Activated B cell treated with CpG ODN at 0.5 μM for 24 hours (primary cell): Measurements from ENCODE around the gene ERICH2. TPM values are rescaled to one million over a fixed set of nuclear protein-coding genes. Genes with fewer than 3 reads are reported as not detected.

Source experiments
- ATAC-seq: fragments of 200-7000 bp; cut with Tn5 transposase; one replicate; pipeline ENCODE4 v1.10.0; 2021; ENCODE audit warnings: low read depth, mild to moderate bottlenecking, moderate library complexity
- CTCF ChIA-PET: fragments of 350-600 bp; sonication (Branson Sonifier 250); formaldehyde crosslinking; loops from one replicate; lab custom pipeline; 2021; ENCODE audit warnings: antibody characterized with exemption; lab: Charles Lee
- POLR2A ChIA-PET: fragments of 350-600 bp; sonication (Branson Sonifier 250); formaldehyde crosslinking; loops from one replicate; lab custom pipeline; 2021; ENCODE audit warnings: antibody characterized with exemption; lab: Charles Lee
- DNase-seq: peaks from one replicate; pipeline ENCODE4 v3.0.0; 2022
- H3K27ac Mint-ChIP-seq: one replicate; pipeline ENCODE4 v1.8.0; 2020; ENCODE audit warnings: mixed read lengths
- H3K27me3 Mint-ChIP-seq: one replicate; pipeline ENCODE4 v1.8.0; 2021; ENCODE audit warnings: mixed read lengths
- H3K36me3 Mint-ChIP-seq: one replicate; pipeline ENCODE4 v1.8.0; 2021; ENCODE audit warnings: low read depth, mixed read lengths
- H3K4me1 Mint-ChIP-seq: one replicate; pipeline ENCODE4 v1.8.0; 2021; ENCODE audit warnings: mixed read lengths
- H3K4me3 Mint-ChIP-seq: one replicate; pipeline ENCODE4 v1.8.0; 2020; ENCODE audit warnings: mild to moderate bottlenecking, mixed read lengths
- H3K9me3 Mint-ChIP-seq: one replicate; pipeline ENCODE4 v1.8.0; 2020; ENCODE audit warnings: mixed read lengths
- intact Hi-C: fragments of 100-400 bp; cut with micrococcal nuclease; formaldehyde crosslinking; loops from one replicate; pipeline ENCODE4 v1.15.1; 2024
- total RNA-seq: library from RNA; stranded (reverse); gene quantifications from 2 replicates; pipeline ENCODE4 v1.2.3, GENCODE V29; 2022
- TF ChIP-seq, protein P1 (sequence below): fragments of 200-600 bp; IDR thresholded peaks from one replicate; pipeline ENCODE4 v1.8.0; 2022; ENCODE audit warnings: antibody characterized with exemption, mild to moderate bottlenecking

Gene ERICH2
- total RNA-seq, 1 donor from 2014 or later = not detected

DNA sequence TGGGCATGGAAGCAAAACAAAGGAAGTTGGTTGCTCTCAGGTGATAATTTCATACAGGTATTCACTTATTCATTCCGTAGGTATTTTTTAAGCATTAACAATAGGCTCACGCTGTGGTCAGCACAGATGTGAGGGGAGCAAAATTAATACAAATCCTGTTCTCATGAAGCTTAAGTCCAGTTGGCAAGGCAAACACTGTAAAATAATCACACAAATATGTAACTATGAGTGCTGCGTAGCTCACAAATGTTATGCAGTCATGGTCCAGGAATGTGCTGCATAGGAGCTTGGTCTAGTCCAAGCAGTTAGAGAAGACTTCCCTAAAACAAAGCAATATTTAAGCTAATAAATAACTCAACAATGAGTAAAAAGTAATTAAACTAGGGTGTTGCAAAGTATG lies 31.1 kb upstream of the ERICH2 start:
- no peak for DNase-seq
- Mint-ChIP-seq H3K27ac (no peak overlapping the region), H3K9me3 (no peaks in the 10 kb centered on the region), H3K4me1 (no peaks in the 10 kb centered on the region), H3K36me3 (no peaks in the 10 kb centered on the region), H3K4me3 (no peak overlapping the region), H3K27me3 (peaks cover 18% of the 10 kb centered on the region)
- CTCF ChIA-PET = no interaction called here
- POLR2A ChIA-PET = no interaction called here
- no peak for ATAC-seq
- intact Hi-C loops = no loop called here
- TF ChIP-seq, protein P1, sequence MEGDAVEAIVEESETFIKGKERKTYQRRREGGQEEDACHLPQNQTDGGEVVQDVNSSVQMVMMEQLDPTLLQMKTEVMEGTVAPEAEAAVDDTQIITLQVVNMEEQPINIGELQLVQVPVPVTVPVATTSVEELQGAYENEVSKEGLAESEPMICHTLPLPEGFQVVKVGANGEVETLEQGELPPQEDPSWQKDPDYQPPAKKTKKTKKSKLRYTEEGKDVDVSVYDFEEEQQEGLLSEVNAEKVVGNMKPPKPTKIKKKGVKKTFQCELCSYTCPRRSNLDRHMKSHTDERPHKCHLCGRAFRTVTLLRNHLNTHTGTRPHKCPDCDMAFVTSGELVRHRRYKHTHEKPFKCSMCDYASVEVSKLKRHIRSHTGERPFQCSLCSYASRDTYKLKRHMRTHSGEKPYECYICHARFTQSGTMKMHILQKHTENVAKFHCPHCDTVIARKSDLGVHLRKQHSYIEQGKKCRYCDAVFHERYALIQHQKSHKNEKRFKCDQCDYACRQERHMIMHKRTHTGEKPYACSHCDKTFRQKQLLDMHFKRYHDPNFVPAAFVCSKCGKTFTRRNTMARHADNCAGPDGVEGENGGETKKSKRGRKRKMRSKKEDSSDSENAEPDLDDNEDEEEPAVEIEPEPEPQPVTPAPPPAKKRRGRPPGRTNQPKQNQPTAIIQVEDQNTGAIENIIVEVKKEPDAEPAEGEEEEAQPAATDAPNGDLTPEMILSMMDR = no peak

- intact Hi-C loops = no loop called here
- Mint-ChIP-seq H3K4me3 (no peak overlapping the region), H3K4me1 (no peaks in the 10 kb centered on the region), H3K27me3 (peaks cover 17% of the 10 kb centered on the region), H3K9me3 (no peaks in the 10 kb centered on the region), H3K36me3 (no peaks in the 10 kb centered on the region), H3K27ac (no peak overlapping the region)
- ATAC-seq = no peak
- ChIA-PET POLR2A (no interaction called here), CTCF (no interaction called here)
- TF ChIP-seq, protein P1 = no peak
- DNase-seq = no peak
Measured at GRCh38 chr2:170739507-170740046, 30.6 kb upstream of the ERICH2 start.

DNA sequence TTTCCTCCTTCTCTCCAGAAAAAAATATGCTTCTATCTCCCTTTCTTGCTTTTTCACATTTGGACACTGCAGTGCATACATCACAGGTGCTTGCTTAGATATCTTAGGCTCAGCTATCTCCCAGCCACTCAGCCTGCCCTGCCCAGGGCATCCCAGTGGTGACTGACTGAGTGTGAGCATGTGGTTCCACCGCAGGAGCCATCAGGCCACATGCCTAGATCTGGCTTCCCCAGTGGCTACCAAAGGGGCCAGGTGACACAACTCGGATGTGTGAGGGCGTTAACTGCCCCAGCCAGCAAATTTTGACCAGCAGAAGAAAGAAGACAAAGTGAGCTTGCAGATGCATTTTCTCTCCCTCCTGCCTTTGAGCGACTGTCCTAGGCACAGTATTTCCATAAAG lies 29.5 kb upstream of the ERICH2 start:
- Mint-ChIP-seq H3K27ac (no peak overlapping the region), H3K4me1 (no peaks in the 10 kb centered on the region), H3K27me3 (peaks cover 15% of the 10 kb centered on the region), H3K9me3 (no peaks in the 10 kb centered on the region), H3K4me3 (no peak overlapping the region), H3K36me3 (no peaks in the 10 kb centered on the region)
- ATAC-seq (no peak), DNase-seq (no peak)
- TF ChIP-seq, protein P1 = no peak
- intact Hi-C loops = no loop called here
- POLR2A ChIA-PET = no interaction called here
- CTCF ChIA-PET = no interaction called here

DNA sequence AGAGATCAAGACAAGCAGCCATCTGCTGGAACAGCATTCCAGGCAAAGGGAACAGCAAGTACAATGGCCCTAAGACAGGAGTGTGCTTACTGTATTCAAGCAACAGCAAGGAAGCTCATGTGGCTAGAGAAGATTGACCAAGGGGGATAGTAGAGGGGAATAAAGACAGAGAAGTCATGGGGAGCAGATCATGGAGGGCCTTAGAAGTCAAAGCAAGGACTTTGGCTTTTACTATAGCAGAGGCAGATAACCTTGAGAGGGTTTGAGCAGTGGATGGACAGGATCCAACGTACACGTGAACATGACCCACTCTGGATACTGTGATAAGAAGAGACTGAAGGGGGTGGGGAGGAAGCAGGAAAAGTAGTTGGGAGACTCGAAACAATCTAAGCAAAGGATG lies 28.2 kb upstream of the ERICH2 start:
- no peaks in the 10 kb centered on the region for H3K4me1 Mint-ChIP-seq
- POLR2A ChIA-PET = no interaction called here
- no peaks in the 10 kb centered on the region for H3K36me3 Mint-ChIP-seq
- DNase-seq (no peak), ATAC-seq (no peak)
- no peaks in the 10 kb centered on the region for H3K9me3 Mint-ChIP-seq
- H3K27me3 Mint-ChIP-seq = peaks cover 10% of the 10 kb centered on the region
- H3K4me3 Mint-ChIP-seq = no peak overlapping the region
- intact Hi-C loops = no loop called here
- CTCF ChIA-PET = no interaction called here
- H3K27ac Mint-ChIP-seq = no peak overlapping the region
- TF ChIP-seq, protein P1 = no peak

- no peaks in the 10 kb centered on the region for H3K36me3 Mint-ChIP-seq
- H3K27me3 Mint-ChIP-seq = peaks cover 13% of the 10 kb centered on the region
- CTCF ChIA-PET = no interaction called here
- no peak overlapping the region for H3K27ac Mint-ChIP-seq
- H3K4me3 Mint-ChIP-seq = no peak overlapping the region
- no peaks in the 10 kb centered on the region for H3K9me3 Mint-ChIP-seq
- ATAC-seq (no peak), DNase-seq (no peak)
- H3K4me1 Mint-ChIP-seq = no peaks in the 10 kb centered on the region
- POLR2A ChIA-PET = no interaction called here
- intact Hi-C loops = no loop called here
- TF ChIP-seq, protein P1 = no peak
Measured at GRCh38 chr2:170742896-170743529, 27.2 kb upstream of the ERICH2 start.
